HepG2 (cell line): ENCODE data around the gene SMIM22. TPM values are rescaled to one million over a fixed set of nuclear protein-coding genes. Genes with fewer than 3 reads are reported as not detected.
A peak's percentile ranks its signal among the peaks of the same experiment; 100 is the strongest.

ENCODE experiments used
- HOXA9 ChIP-seq: sonication (generic); formaldehyde crosslinking; IDR thresholded peaks from 2 replicates; pipeline ENCODE4 v1.8.1; 2022; ENCODE audit warnings: missing genetic modification reagents, mild to moderate bottlenecking, moderate library complexity, borderline replicate concordance
- NFE2L1 ChIP-seq: sonication (generic); formaldehyde crosslinking; IDR thresholded peaks from 2 replicates; pipeline ENCODE4 v1.4.0; 2020; ENCODE audit warnings: missing genetic modification reagents, mild to moderate bottlenecking, borderline replicate concordance
- NFIB ChIP-seq: sonication (generic); formaldehyde crosslinking; IDR thresholded peaks from 2 replicates; pipeline ENCODE4 v1.9.0; 2021; ENCODE audit warnings: missing genetic modification reagents, mild to moderate bottlenecking, borderline replicate concordance
- NFKB2 ChIP-seq: sonication (generic); formaldehyde crosslinking; IDR thresholded peaks from 2 replicates; pipeline ENCODE4 v1.4.0; 2020; ENCODE audit warnings: missing genetic modification reagents, borderline replicate concordance
- NR1H2 ChIP-seq: sonication (generic); formaldehyde crosslinking; IDR thresholded peaks from 2 replicates; pipeline ENCODE4 v1.8.1; 2022; ENCODE audit warnings: low read depth, missing genetic modification reagents, borderline replicate concordance
- PRPF4 ChIP-seq: fragments of 200-400 bp; formaldehyde crosslinking; IDR thresholded peaks from 2 replicates; pipeline ENCODE4 v1.6.1; 2016; ENCODE audit warnings: low read length, low read depth; ENCODE audit not compliant: poor library complexity, severe bottlenecking
- RFX1 ChIP-seq: fragments of 450-650 bp; IDR thresholded peaks from 2 replicates; pipeline ENCODE4 v1.6.1; 2017
- SAFB2 ChIP-seq: sonication (generic); formaldehyde crosslinking; IDR thresholded peaks from 2 replicates; pipeline ENCODE4 v1.5.1; 2020; ENCODE audit warnings: missing genetic modification reagents, low read depth, mild to moderate bottlenecking, borderline replicate concordance
- SUZ12 ChIP-seq: fragments of 150-350 bp; IDR thresholded peaks from 2 replicates; pipeline ENCODE4 v1.6.1; 2014; ENCODE audit warnings: low read depth, low read length
- XRCC5 ChIP-seq: fragments of 200-400 bp; formaldehyde crosslinking; optimal IDR thresholded peaks from 2 replicates; pipeline ENCODE3; 2017; ENCODE audit warnings: mild to moderate bottlenecking, low read length
- ZBTB1 ChIP-seq: sonication (generic); formaldehyde crosslinking; IDR thresholded peaks from 2 replicates; pipeline ENCODE4 v1.4.0; 2020; ENCODE audit warnings: missing genetic modification reagents, borderline replicate concordance
- ZNF382 ChIP-seq: sonication (generic); formaldehyde crosslinking; IDR thresholded peaks from 2 replicates; pipeline ENCODE4 v1.5.0; 2020; ENCODE audit warnings: missing genetic modification reagents, mild to moderate bottlenecking, borderline replicate concordance
- ZNF580 ChIP-seq: IDR thresholded peaks from 2 replicates; pipeline ENCODE4 v1.6.1; 2016; ENCODE audit warnings: low read depth, borderline replicate concordance
- ZNF646 ChIP-seq: sonication (generic); formaldehyde crosslinking; IDR thresholded peaks from 2 replicates; pipeline ENCODE4 v1.9.0; 2021; ENCODE audit warnings: mild to moderate bottlenecking, missing genetic modification reagents
- ZNF674 ChIP-seq: sonication (generic); formaldehyde crosslinking; IDR thresholded peaks from 2 replicates; pipeline ENCODE4 v1.5.0; 2020; ENCODE audit warnings: low read depth, mild to moderate bottlenecking, missing genetic modification reagents
- ZNF747 ChIP-seq: sonication (generic); formaldehyde crosslinking; IDR thresholded peaks from 2 replicates; pipeline ENCODE4 v1.8.1; 2023; ENCODE audit warnings: missing genetic modification reagents, mild to moderate bottlenecking, borderline replicate concordance
- ZNF749 ChIP-seq: sonication (generic); formaldehyde crosslinking; IDR thresholded peaks from 2 replicates; pipeline ENCODE4 v1.8.0; 2022; ENCODE audit warnings: mild to moderate bottlenecking, missing genetic modification reagents, moderate library complexity, borderline replicate concordance
- polyA plus RNA-seq, 8 experiments: library from polyadenylated mRNA; depleted of rRNA in 3 of 8; stranded (reverse) in 7 of 8; unstranded in 1 of 8; fragments of >200 nt; fragmentation: Illumina TruSeq in 4 of 8; extraction: Trizol in 4 of 8; gene quantifications; 2 replicates each; pipeline versions ENCODE4 v1.2.1 to v1.2.3, GENCODE V29; 2011 to 2016; ENCODE audit warnings: low read depth in 4 of 8, missing spikeins in 1 of 8, mixed read lengths in 1 of 8; ENCODE audit not compliant: insufficient read depth in 1 of 8
- total RNA-seq, 5 experiments: library from RNA; depleted of rRNA; stranded (reverse); fragments of >200 nt; fragmentation: Illumina TruSeq; extraction: Trizol; gene quantifications; 2 replicates each; pipeline ENCODE4 v1.2.3, GENCODE V29; 2016; ENCODE audit warnings: low read depth in 1 of 5
- TF ChIP-seq, protein P1 (sequence below): sonication (generic); formaldehyde crosslinking; IDR thresholded peaks from 2 replicates; pipeline ENCODE4 v1.4.0; 2020; ENCODE audit warnings: missing genetic modification reagents
- TF ChIP-seq, protein P2 (sequence below): sonication (generic); formaldehyde crosslinking; IDR thresholded peaks from 2 replicates; pipeline ENCODE4 v1.5.1; 2020; ENCODE audit warnings: mild to moderate bottlenecking, moderate library complexity, missing genetic modification reagents

The SMIM22 gene
- total and polyA plus RNA-seq, 2 of the 13 experiments (the other 11 are each of a cell fraction or from before 2014, with no cell fraction given): not detected

GRCh38 chr16:4768549-4769305, 26.4 kb upstream of the SMIM22 start (continued):
- TF ChIP-seq, protein P1, sequence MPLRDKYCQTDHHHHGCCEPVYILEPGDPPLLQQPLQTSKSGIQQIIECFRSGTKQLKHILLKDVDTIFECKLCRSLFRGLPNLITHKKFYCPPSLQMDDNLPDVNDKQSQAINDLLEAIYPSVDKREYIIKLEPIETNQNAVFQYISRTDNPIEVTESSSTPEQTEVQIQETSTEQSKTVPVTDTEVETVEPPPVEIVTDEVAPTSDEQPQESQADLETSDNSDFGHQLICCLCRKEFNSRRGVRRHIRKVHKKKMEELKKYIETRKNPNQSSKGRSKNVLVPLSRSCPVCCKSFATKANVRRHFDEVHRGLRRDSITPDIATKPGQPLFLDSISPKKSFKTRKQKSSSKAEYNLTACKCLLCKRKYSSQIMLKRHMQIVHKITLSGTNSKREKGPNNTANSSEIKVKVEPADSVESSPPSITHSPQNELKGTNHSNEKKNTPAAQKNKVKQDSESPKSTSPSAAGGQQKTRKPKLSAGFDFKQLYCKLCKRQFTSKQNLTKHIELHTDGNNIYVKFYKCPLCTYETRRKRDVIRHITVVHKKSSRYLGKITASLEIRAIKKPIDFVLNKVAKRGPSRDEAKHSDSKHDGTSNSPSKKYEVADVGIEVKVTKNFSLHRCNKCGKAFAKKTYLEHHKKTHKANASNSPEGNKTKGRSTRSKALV (CRISPR knock-in tag): no peak; the same call in 1 of the 2 replicates
- peak; percentile 53; the same call in 1 of the 2 replicates for TF ChIP-seq NFKB2 (CRISPR knock-in tag)
- no peak for TF ChIP-seq ZNF382 (CRISPR knock-in tag)
- no peak for TF ChIP-seq ZNF674 (CRISPR knock-in tag)
- TF ChIP-seq NR1H2: no peak
- TF ChIP-seq NFE2L1 (CRISPR knock-in tag): no peak
- no peak for TF ChIP-seq NFIB (CRISPR knock-in tag)
- TF ChIP-seq PRPF4: no peak
- peak; percentile 69 for TF ChIP-seq SUZ12
- TF ChIP-seq ZBTB1: no peak
- no peak for TF ChIP-seq ZNF747
- no peak for TF ChIP-seq ZNF646 (CRISPR knock-in tag)
- TF ChIP-seq RFX1: no peak
- no peak for TF ChIP-seq HOXA9
- TF ChIP-seq, protein P2, sequence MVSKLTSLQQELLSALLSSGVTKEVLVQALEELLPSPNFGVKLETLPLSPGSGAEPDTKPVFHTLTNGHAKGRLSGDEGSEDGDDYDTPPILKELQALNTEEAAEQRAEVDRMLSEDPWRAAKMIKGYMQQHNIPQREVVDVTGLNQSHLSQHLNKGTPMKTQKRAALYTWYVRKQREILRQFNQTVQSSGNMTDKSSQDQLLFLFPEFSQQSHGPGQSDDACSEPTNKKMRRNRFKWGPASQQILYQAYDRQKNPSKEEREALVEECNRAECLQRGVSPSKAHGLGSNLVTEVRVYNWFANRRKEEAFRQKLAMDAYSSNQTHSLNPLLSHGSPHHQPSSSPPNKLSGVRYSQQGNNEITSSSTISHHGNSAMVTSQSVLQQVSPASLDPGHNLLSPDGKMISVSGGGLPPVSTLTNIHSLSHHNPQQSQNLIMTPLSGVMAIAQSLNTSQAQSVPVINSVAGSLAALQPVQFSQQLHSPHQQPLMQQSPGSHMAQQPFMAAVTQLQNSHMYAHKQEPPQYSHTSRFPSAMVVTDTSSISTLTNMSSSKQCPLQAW (CRISPR knock-in tag): peak; percentile 51
- peak; percentile 30; the same call in 1 of the 2 replicates for TF ChIP-seq ZNF580 (CRISPR knock-in tag)
- no peak for TF ChIP-seq SAFB2 (CRISPR knock-in tag)
- no peak for TF ChIP-seq XRCC5
- no peak for TF ChIP-seq ZNF749 (CRISPR knock-in tag)
